SK-N-SH treated with all-trans-retinoic acid at 6 μM for 48 hours (cell line): ENCODE measurements around the gene PARD3B.
"Not testable (repeated sequence)": the region's sequence is repeated elsewhere in the genome, so short reads cannot be mapped to it uniquely, and the experiment has no call there.

Source experiments
- BACH2 ChIP-seq: fragments of 250-450 bp; sonication (Bioruptor Pico); IDR thresholded peaks from 2 replicates; pipeline ENCODE4 v1.9.0; 2021; ENCODE audit warnings: mild to moderate bottlenecking, borderline replicate concordance
- ESRRG ChIP-seq: fragments of 250-450 bp; sonication (Bioruptor Pico); IDR thresholded peaks from 2 replicates; pipeline ENCODE4 v1.6.1; 2021; ENCODE audit warnings: mild to moderate bottlenecking
- OSR1 ChIP-seq: fragments of 250-450 bp; sonication (Bioruptor Pico); IDR thresholded peaks from 2 replicates; pipeline ENCODE4 v1.8.0; 2022; ENCODE audit warnings: moderate library complexity, mild to moderate bottlenecking, inconsistent platforms
- PPARA ChIP-seq: fragments of 250-450 bp; sonication (Bioruptor Pico); IDR thresholded peaks from 2 replicates; pipeline ENCODE4 v1.5.0; 2020; ENCODE audit warnings: mild to moderate bottlenecking, borderline replicate concordance
- TCF4 ChIP-seq: fragments of 250-450 bp; sonication (Bioruptor Pico); IDR thresholded peaks from 2 replicates; pipeline ENCODE4 v1.8.0; 2021; ENCODE audit warnings: mild to moderate bottlenecking, moderate library complexity, borderline replicate concordance
- TOX ChIP-seq: fragments of 250-450 bp; sonication (Bioruptor Pico); IDR thresholded peaks from 2 replicates; pipeline ENCODE4 v1.8.0; 2021; ENCODE audit warnings: mild to moderate bottlenecking, moderate library complexity, borderline replicate concordance
- ZC3H10 ChIP-seq: fragments of 250-450 bp; sonication (Bioruptor Pico); IDR thresholded peaks from 2 replicates; pipeline ENCODE4 v1.5.1; 2021; ENCODE audit warnings: mild to moderate bottlenecking, moderate library complexity
- ZFP3 ChIP-seq: fragments of 250-450 bp; sonication (Bioruptor Pico); IDR thresholded peaks from 2 replicates; pipeline ENCODE4 v1.5.0; 2020; ENCODE audit warnings: mild to moderate bottlenecking, moderate library complexity
- ZFP30 ChIP-seq: fragments of 450-650 bp; formaldehyde crosslinking; IDR thresholded peaks from 2 replicates; pipeline ENCODE4 v1.5.0; 2022; ENCODE audit warnings: mild to moderate bottlenecking, moderate library complexity
- ZNF565 ChIP-seq: fragments of 450-650 bp; formaldehyde crosslinking; conservative IDR thresholded peaks from 2 replicates; pipeline ENCODE4 v1.5.0; 2020; ENCODE audit warnings: low read depth, mild to moderate bottlenecking, moderate library complexity
- ZNF8 ChIP-seq: fragments of 450-650 bp; formaldehyde crosslinking; IDR thresholded peaks from 2 replicates; pipeline ENCODE4 v1.5.0; 2020; ENCODE audit warnings: mild to moderate bottlenecking, moderate library complexity
- TF ChIP-seq, protein P1 (sequence below): fragments of 250-450 bp; sonication (Bioruptor Pico); IDR thresholded peaks from 2 replicates; pipeline ENCODE4 v1.5.1; 2021; ENCODE audit warnings: mild to moderate bottlenecking, moderate library complexity
- TF ChIP-seq, protein P2 (sequence below): fragments of 250-450 bp; sonication (Bioruptor Pico); IDR thresholded peaks from 2 replicates; pipeline ENCODE4 v1.8.0; 2020; ENCODE audit warnings: mild to moderate bottlenecking, moderate library complexity, borderline replicate concordance
- TF ChIP-seq, protein P3 (sequence below): fragments of 250-450 bp; sonication (Bioruptor Pico); IDR thresholded peaks from 2 replicates; pipeline ENCODE4 v1.5.1; 2020; ENCODE audit warnings: low read depth, mild to moderate bottlenecking, moderate library complexity

DNA sequence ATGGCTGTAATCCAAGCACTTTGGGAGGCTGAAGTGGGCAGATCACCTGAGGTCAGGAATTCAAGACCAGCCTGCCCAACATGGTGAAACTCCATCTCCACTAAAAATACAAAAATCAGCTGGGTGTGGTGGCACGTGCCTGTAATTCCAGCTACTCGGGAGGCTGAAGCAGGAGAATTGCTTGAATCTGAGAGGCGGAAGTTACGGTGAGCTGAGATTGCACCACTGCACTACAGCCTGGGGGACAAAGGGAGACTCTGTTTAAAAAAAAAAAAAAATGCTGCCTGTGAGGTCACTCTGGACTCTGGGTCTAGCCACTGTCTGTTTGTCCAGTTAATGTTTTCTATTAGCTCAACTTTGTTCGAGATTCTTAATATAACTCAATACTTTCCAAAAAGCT, 673.5 kb downstream of the PARD3B start:
- TF ChIP-seq, protein P1, sequence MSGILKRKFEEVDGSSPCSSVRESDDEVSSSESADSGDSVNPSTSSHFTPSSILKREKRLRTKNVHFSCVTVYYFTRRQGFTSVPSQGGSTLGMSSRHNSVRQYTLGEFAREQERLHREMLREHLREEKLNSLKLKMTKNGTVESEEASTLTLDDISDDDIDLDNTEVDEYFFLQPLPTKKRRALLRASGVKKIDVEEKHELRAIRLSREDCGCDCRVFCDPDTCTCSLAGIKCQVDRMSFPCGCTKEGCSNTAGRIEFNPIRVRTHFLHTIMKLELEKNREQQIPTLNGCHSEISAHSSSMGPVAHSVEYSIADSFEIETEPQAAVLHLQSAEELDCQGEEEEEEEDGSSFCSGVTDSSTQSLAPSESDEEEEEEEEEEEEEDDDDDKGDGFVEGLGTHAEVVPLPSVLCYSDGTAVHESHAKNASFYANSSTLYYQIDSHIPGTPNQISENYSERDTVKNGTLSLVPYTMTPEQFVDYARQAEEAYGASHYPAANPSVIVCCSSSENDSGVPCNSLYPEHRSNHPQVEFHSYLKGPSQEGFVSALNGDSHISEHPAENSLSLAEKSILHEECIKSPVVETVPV (CRISPR knock-in tag) = not testable (repeated sequence)
- not testable (repeated sequence) for TF ChIP-seq ZNF8 (CRISPR knock-in tag); PPARA (CRISPR knock-in tag); ZFP3 (CRISPR knock-in tag); OSR1 (CRISPR knock-in tag); BACH2; TOX (CRISPR knock-in tag); ZNF565 (CRISPR knock-in tag); ESRRG (CRISPR knock-in tag); ZFP30 (CRISPR knock-in tag); TCF4 (CRISPR knock-in tag); ZC3H10
- TF ChIP-seq, protein P2, sequence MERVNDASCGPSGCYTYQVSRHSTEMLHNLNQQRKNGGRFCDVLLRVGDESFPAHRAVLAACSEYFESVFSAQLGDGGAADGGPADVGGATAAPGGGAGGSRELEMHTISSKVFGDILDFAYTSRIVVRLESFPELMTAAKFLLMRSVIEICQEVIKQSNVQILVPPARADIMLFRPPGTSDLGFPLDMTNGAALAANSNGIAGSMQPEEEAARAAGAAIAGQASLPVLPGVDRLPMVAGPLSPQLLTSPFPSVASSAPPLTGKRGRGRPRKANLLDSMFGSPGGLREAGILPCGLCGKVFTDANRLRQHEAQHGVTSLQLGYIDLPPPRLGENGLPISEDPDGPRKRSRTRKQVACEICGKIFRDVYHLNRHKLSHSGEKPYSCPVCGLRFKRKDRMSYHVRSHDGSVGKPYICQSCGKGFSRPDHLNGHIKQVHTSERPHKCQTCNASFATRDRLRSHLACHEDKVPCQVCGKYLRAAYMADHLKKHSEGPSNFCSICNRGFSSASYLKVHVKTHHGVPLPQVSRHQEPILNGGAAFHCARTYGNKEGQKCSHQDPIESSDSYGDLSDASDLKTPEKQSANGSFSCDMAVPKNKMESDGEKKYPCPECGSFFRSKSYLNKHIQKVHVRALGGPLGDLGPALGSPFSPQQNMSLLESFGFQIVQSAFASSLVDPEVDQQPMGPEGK (CRISPR knock-in tag) = not testable (repeated sequence)
- TF ChIP-seq, protein P3, sequence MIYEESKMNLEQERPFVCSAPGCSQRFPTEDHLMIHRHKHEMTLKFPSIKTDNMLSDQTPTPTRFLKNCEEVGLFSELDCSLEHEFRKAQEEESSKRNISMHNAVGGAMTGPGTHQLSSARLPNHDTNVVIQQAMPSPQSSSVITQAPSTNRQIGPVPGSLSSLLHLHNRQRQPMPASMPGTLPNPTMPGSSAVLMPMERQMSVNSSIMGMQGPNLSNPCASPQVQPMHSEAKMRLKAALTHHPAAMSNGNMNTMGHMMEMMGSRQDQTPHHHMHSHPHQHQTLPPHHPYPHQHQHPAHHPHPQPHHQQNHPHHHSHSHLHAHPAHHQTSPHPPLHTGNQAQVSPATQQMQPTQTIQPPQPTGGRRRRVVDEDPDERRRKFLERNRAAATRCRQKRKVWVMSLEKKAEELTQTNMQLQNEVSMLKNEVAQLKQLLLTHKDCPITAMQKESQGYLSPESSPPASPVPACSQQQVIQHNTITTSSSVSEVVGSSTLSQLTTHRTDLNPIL (CRISPR knock-in tag) = not testable (repeated sequence)
